Heart left ventricle (tissue), 16 donors: ENCODE results near the gene IGSF9. TPM values are rescaled to one million over a fixed set of nuclear protein-coding genes. Genes with fewer than 3 reads are reported as not detected.

Experiments used
- ATAC-seq, 4 donors: fragments of 200-7000 bp; cut with Tn5 transposase; one replicate each; pipeline ENCODE4 v1.9.1; 2020 to 2022; ENCODE audit warnings: moderate library complexity in 4 of 4, mild to moderate bottlenecking in 3 of 4, moderate number of reproducible peaks in 1 of 4
- DNase-seq, 5 donors: peaks; one replicate each; pipeline ENCODE4 v3.0.0-alpha.2; 2020
- H3K27ac ChIP-seq, 12 donors: fragments of 200-600 bp; sonication (generic) in 4 of 12; one replicate each; pipeline versions ENCODE4 v1.5.0 to v1.8.0; 2016 to 2022; ENCODE audit warnings: mild to moderate bottlenecking in 2 of 12
- H3K27me3 ChIP-seq, 9 donors: fragments of 200-600 bp; sonication (generic) in 2 of 9; one replicate each; pipeline versions ENCODE4 v1.5.1 to v1.8.0; 2016 to 2022; ENCODE audit warnings: mild to moderate bottlenecking in 3 of 9
- H3K36me3 ChIP-seq, 9 donors: fragments of 200-600 bp; sonication (generic) in 2 of 9; one replicate each; pipeline versions ENCODE4 v1.5.0 to v1.8.0; 2018 to 2022; ENCODE audit warnings: mild to moderate bottlenecking in 2 of 9
- H3K4me1 ChIP-seq, 12 donors: fragments of 200-600 bp; sonication (generic) in 4 of 12; one replicate each; pipeline versions ENCODE4 v1.5.0 to v1.8.0; 2016 to 2022; ENCODE audit warnings: mild to moderate bottlenecking in 3 of 12
- H3K4me3 ChIP-seq, 12 donors: fragments of 200-600 bp; sonication (generic) in 4 of 12; one replicate each; pipeline versions ENCODE4 v1.5.0 to v1.8.0; 2017 to 2022; ENCODE audit warnings: mild to moderate bottlenecking in 9 of 12, moderate library complexity in 4 of 12
- H3K9me3 ChIP-seq, 12 donors: fragments of 200-600 bp; sonication (generic) in 4 of 12; one replicate each; pipeline versions ENCODE4 v1.5.0 to v1.8.0; 2016 to 2022; ENCODE audit warnings: mild to moderate bottlenecking in 1 of 12
- CTCF ChIP-seq, 12 donors: fragments of 200-600 bp; sonication (generic) in 4 of 12; IDR thresholded peaks; one replicate each; pipeline versions ENCODE4 v1.5.0 to v1.8.0; 2018 to 2022; ENCODE audit warnings: antibody characterized with exemption in 12 of 12, mild to moderate bottlenecking in 5 of 12
- POLR2A ChIP-seq, 2 donors: fragments of 450-650 bp; IDR thresholded peaks; one replicate each; pipeline ENCODE4 v1.6.1; 2017; ENCODE audit warnings: antibody characterized with exemption in 2 of 2, mild to moderate bottlenecking in 2 of 2, moderate library complexity in 2 of 2
- WGBS, 4 donors: extraction: QIAGEN DNeasy Blood & Tissue Kit in 2 of 4; methylation state at CpG; one replicate each; pipeline versions ENCODE4 v1.1.5 to v1.1.7; 2013 to 2018; 5-methylcytosine and 5-hydroxymethylcytosine counted together
- intact Hi-C, 10 donors: fragments of 100-400 bp; cut with DNase I; formaldehyde crosslinking; loops; one replicate each; pipeline versions ENCODE4 v1.11.1 to v1.14.2; 2022
- polyA plus RNA-seq, 2 donors: library from polyadenylated mRNA; stranded (reverse); fragments of 200-250 nt; gene quantifications; one replicate each; pipeline ENCODE4 v1.2.3, GENCODE V29; 2013
- total RNA-seq, 9 donors: library from RNA; depleted of rRNA in 2 of 9; stranded (reverse); fragments of >200 nt in 2 of 9; fragmentation: NEBNext Ultra II Directional in 3 of 9; extraction: Animal tissue kit (Norgen Biotek cat#: 25700) in 3 of 9; gene quantifications; one replicate each; pipeline versions ENCODE4 v1.1.0 to v1.2.4, GENCODE V29; 2016 to 2023
- donor health status: ischemic (EF 13 %, LVEDD 7.1; RV severe dilation, severe dysfunction).
- donor health status: healthy with polysubstance abuse.
- donor health status: DM: no; HTN: yes; CAD: no.
- donor health status: DM: no; HTN: no; CAD: no.
- donor health status: ischemic (EF 25% LVEDD 6.9; RV normal size, moderate dysfunction).
- donor health status: ischemic (EF 25% LVEDD 5.7; RV mildly dilated, moderate dysfunction).
- donor health status: healthy.
- donor health status: DM: yes; HTN: yes; CAD: no.
- donor health status: ischemic (EF 35%, LVEDD 5.7; RV mildly dilated, moderate dysfunction).
- donor health status: nonischemic (EF 11% LVEDD 7.7; RV severe dilation, severe dysfunction).
- donor health status: DM: yes; HTN: yes; CAD: no.
- donor health status: PGD.
- donor health status: ischemic (EF 29% LVEDD 5.4; RV normal size, mild dysfunction).
- donor health status: nonischemic (EF 23%, LVEDD 6.1; RV moderate dilation, normal function).

The IGSF9 gene
- total and polyA plus RNA-seq, 11 donors: 0.06 to 4.8 (median 0.12) TPM; not detected in 6

DNA sequence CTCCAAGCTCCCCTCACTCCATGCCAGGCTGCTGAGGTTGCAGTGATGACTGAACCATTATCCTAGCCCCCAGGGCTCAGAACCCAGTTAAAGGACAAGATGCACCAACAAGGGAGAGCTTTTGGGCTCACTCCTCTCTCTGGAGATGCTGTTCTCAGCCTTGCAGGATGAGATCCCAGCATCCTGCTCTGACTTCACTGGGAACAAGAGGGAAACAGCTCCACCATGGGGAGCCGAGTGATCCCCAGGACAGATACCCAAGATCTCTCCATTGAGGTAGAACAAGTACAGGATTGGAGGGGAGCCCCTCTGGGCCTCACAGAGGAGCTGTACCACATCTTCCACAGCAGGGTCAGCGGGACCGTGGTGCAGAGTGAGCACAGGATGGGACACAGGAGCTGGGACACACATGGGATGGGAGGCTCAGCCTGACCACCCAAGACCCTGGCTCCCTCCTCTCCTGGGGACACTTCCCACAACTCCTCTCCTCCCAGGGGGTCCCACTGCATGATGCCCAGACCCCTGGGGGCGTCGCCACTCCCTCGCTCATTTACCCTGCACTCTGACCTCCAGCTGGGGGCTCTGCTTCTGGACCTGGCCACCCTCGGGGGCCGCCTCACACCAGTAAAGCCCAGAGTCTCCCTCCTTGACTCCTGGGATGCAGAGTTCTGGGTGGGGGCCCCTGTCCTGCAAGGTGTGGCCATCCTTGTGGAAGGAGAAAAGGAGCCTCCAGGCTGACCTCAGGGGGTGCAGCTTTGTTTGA is 27.2 kb upstream of the IGSF9 start:
- Histone ChIP-seq H3K36me3 (no peaks in the 10 kb centered on the region), H3K4me3 (no peak overlapping the region), H3K4me1 (peaks cover 0 to 6% (median 0%) of the 10 kb centered on the region in 12 donors), H3K27me3 (peaks cover 0 to 25% (median 0%) of the 10 kb centered on the region in 9 donors), H3K9me3 (no peaks in the 10 kb centered on the region), H3K27ac (no peak overlapping the region)
- DNase-seq (no peak), ATAC-seq (no peak)
- intact Hi-C loops: no loop called here
- TF ChIP-seq CTCF (IDR thresholded peaks at IDR 0.05) (no peak), POLR2A (IDR thresholded peaks at IDR 0.05) (no peak)
- 89 to 95% (median 91%) methylated on average over 6 to 8 of the region's 8 CpGs for WGBS, 4 donors

DNA sequence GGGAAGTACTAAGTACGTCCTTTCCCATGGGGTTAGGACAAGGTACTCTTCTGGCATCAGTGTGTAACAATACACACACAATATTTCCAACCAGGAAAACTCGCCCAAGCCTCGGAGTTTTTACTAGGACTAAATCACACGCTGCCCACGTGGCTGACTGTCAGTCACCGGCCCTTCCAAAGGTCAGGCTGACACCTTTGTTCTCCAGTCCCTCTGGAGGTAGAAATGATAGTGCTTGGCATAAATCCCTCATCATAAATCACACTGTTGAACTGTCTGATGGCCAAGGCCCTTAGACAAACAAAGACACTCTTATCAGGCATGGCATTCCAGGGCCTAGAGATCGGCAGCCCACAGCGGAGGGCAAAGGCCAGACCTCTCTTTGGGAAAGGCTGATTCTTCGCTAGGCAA is 25.5 kb upstream of the IGSF9 start:
- Histone ChIP-seq H3K9me3 (no peaks in the 10 kb centered on the region), H3K4me3 (no peak overlapping the region), H3K36me3 (no peaks in the 10 kb centered on the region), H3K4me1 (peaks cover 0 to 6% (median 0%) of the 10 kb centered on the region in 12 donors), H3K27me3 (peaks cover 0 to 27% (median 0%) of the 10 kb centered on the region in 9 donors), H3K27ac (no peak overlapping the region)
- peak in 2 of 4 donors; percentile 58 to 70 for ATAC-seq
- no peak for DNase-seq
- intact Hi-C loops: no loop called here
- TF ChIP-seq POLR2A (IDR thresholded peaks at IDR 0.05): no peak
- no peak for TF ChIP-seq CTCF (IDR thresholded peaks at IDR 0.05)
- WGBS, 4 donors: 27 to 38% (median 31%) methylated on average over 6 to 9 of the region's 9 CpGs

- H3K27ac ChIP-seq: no peak overlapping the region
- ATAC-seq (no peak), DNase-seq (no peak)
- H3K9me3 ChIP-seq: no peaks in the 10 kb centered on the region
- TF ChIP-seq POLR2A (IDR thresholded peaks at IDR 0.05) (no peak), CTCF (IDR thresholded peaks at IDR 0.05) (no peak)
- H3K27me3 ChIP-seq: peaks cover 0 to 24% (median 0%) of the 10 kb centered on the region in 9 donors
- H3K36me3 ChIP-seq: no peaks in the 10 kb centered on the region
- intact Hi-C loops: no loop called here
- no peak overlapping the region for H3K4me3 ChIP-seq
- peaks cover 0 to 6% (median 0%) of the 10 kb centered on the region in 12 donors for H3K4me1 ChIP-seq
- 92 to 99% (median 97%) methylated on average over 3 of the region's 3 CpGs for WGBS, 4 donors
These were observed 23.5 kb upstream of the IGSF9 start for GRCh38 chr1:159968901-159969300.

DNA sequence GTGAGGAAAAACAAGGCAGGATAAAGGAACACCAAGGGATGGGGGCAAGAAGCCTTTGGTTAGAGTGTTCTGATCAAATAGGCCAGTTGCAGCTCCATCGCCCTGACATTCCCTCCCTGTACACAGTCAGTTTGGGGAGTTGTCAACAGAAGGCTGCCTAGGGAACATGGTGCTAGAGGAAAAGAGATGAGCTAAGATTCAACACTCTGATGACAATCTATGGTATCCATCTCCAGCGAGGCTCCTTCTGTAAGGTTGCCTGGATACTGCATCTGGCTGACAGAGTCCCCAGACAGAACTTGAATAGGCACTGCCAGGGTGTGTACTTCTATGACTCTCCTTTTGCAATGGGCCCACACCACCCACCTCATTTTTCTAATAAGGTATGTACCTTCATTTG is 19.9 kb upstream of the IGSF9 start:
- 70 to 82% (median 75%) methylated on average over 2 of the region's 2 CpGs for WGBS, 4 donors
- Histone ChIP-seq H3K36me3 (no peaks in the 10 kb centered on the region), H3K4me1 (peaks cover 0 to 5% (median 0%) of the 10 kb centered on the region in 12 donors), H3K4me3 (no peak overlapping the region), H3K9me3 (no peaks in the 10 kb centered on the region), H3K27ac (no peak overlapping the region), H3K27me3 (peaks cover 0 to 20% (median 0%) of the 10 kb centered on the region in 9 donors)
- TF ChIP-seq POLR2A (IDR thresholded peaks at IDR 0.05) (no peak), CTCF (IDR thresholded peaks at IDR 0.05) (no peak)
- ATAC-seq: no peak
- no peak for DNase-seq
- intact Hi-C loops: no loop called here
